NCI-H1105 treated with DMSO at 0.1 percent for 48 hours (cell line): ENCODE results near the gene XRCC6.
"Not testable (repeated sequence)": the region's sequence is repeated elsewhere in the genome, so short reads cannot be mapped to it uniquely, and the experiment has no call there.

Source experiments
- DNase-seq: peaks from one replicate; lab custom pipeline; 2025; lab: John Stamatoyannopoulos, UW

The XRCC6 gene

GRCh38 chr22:41621099-41621910 lies at the start of gene XRCC6:
XRCC6 (plus strand) TSS chr22:41621295; CDS start chr22:41622005, 710 bp downstream.
- DNase-seq, result peak; percentile 100

DNA sequence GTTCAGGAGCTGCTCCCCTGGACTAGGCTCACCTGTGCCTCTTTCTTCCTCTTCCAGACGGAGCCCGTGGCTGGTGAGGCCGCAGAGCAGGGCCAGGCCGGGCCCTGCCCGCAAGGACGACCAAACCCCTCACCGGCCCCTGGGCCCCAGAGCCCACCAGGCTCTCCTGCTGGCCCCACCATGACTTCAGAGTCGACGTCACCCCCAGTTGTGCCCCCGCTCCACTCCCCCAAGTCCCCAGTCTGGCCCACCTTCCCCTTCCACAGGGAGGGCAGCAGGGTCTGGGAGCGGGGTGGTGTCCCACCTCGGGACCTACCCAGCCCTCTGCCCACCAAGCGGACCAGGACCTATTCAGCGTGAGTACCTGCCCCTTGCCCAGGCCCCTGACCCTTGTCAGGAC lies 49.3 kb upstream of the XRCC6 start:
- no peak for DNase-seq

- DNase-seq, result not testable (repeated sequence)
Measured at GRCh38 chr22:41572305-41572704, 48.8 kb upstream of the XRCC6 start.

DNA sequence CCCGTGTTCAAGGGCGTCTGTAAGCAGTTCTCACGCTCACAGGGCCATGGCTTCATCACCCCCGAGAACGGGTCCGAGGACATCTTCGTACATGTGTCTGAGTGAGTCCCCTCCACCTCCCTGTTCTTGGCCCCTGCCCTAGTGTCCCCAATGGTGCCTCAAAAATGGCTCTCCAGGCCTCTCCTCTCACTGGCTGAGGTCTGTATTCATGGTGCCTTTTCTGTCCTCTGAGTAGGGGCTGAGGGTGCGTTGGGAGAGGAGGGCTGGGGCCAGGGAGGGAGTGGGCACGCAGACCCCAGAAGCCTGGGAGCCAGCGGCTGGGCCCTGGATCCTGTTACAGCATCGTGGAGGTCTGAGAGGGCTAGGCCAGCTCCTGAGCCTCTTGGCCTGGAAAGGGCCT lies 47.4 kb upstream of the XRCC6 start:
- DNase-seq, result no peak

- no peak for DNase-seq
Measured at GRCh38 chr22:41574847-41575381, 46.2 kb upstream of the XRCC6 start.

GRCh38 chr22:41575533-41575932 lies 45.6 kb upstream of the XRCC6 start:
- DNase-seq, result no peak

DNA sequence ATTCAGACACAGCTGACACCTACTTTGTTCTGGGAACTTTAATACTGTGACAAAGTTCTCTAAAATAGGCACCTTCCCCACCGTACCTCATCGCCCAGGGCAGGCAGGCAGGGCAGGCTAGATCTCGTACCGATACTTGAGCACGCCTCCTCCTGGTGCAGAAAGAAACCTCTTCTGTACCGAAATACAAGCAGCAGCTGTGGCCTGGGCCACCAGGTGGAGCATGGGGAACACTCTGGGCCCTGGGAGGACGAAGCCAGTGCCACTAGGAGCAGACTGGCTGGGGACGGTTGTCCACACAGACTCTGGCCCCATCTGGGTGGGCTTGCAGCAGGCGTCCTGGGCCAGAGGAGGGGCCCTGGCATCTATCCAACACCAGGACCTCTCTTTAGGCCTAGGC lies 44.2 kb upstream of the XRCC6 start:
- DNase-seq, result no peak

GRCh38 chr22:41578114-41578513 lies 43.0 kb upstream of the XRCC6 start:
- DNase-seq, result no peak

GRCh38 chr22:41578818-41579217 lies 42.3 kb upstream of the XRCC6 start:
- no peak for DNase-seq

- no peak for DNase-seq
Measured at GRCh38 chr22:41579297-41579996, 41.6 kb upstream of the XRCC6 start.

DNA sequence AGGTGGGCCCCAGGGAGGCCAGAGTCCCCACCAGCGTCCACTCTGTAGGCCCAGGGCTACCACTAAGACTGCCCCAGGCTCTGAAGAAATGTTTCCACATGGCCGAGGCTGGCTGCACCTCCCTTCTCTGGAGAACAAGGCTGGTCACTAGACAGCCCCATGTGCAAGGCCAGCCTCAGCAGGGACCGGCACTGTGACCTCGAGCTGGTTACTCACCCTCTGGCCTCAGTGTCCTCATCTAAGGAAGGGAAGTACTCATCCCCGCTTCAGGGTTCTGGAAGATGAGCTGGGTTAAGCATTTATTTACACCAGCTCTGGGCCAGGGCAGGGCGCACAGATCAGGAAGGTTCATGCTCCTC lies 41.1 kb upstream of the XRCC6 start:
- no peak for DNase-seq

DNA sequence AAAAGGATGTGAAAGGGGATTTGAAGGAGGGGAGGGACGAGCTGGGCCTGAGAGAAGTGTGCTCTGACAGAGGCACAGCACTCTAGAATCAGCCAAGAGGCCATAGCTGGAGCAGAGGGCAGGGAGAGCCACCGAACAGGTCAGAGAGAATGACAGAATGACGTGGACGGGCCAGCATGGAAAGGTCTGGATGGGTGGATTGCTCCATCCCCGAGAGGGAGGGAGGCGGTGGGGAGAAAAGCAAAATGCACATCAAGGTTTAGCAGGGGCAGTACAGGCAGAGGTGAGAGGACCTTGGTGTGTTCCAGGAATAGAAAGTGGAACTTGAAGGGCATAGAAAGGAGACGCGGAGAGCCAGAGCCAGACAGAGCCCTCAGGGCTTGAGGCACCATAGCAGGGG lies 38.4 kb upstream of the XRCC6 start:
- DNase-seq, result no peak

GRCh38 chr22:41584881-41585280 lies 36.2 kb upstream of the XRCC6 start:
- no peak for DNase-seq

DNA sequence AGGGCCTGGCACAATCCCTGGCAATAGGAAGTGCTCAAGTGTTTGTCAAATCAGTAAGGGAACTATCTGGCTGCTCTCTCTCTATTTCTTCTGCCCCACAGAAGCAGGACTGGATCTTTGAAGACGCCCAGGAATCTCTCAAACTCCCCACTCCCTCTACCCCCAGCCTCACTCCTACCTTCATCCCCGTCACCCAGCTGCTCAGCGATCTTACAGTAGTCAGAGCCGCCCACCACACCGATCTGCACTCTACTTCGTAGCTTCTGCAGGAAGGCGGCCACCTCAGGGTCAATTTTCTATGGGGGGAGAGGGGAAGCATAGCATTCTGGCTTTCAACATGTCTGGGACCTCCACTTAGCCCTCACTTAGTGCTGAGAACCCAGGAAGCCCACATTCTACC lies 35.2 kb upstream of the XRCC6 start:
- no peak for DNase-seq

- DNase-seq, result no peak
Measured at GRCh38 chr22:41587347-41587723, 33.8 kb upstream of the XRCC6 start.

GRCh38 chr22:41589391-41590241 lies 31.5 kb upstream of the XRCC6 start, which contains the start of gene PMM1:
PMM1 (minus strand) TSS chr22:41589840; CDS start chr22:41589805, 35 bp downstream.
- DNase-seq, result peak; percentile 100

DNA sequence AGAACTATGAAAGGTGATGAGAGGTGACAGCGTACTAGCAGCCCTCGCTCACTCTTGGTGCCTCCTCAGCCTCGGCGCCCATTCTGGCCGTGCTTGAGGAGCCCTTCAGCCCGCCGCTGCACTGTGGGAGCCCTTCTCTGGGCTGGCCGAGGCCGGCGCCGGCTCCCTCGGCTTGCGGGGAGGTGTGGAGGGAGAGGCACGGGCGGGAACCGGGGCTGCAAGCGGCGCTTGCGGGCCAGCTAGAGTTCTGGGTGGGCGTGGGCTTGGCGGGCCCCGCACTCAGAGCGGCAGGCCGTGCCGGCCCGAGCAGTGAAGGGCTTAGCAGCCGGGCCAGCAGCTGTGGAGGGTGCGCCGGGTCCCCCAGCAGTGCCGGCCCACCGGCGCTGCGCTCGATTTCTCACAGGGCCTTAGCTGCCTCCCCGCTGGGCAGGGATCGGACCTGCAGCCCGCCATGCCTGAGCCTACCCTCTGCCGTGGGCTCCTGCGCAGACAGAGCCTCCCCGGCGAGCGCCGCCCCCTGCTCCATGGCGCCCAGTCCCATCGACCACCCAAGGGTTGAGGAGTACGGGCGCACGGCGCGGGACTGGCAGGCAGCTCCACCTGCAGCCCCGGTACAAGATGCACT lies 27.6 kb upstream of the XRCC6 start:
- not testable (repeated sequence) for DNase-seq

GRCh38 chr22:41595703-41596102 lies 25.4 kb upstream of the XRCC6 start:
- no peak for DNase-seq

DNA sequence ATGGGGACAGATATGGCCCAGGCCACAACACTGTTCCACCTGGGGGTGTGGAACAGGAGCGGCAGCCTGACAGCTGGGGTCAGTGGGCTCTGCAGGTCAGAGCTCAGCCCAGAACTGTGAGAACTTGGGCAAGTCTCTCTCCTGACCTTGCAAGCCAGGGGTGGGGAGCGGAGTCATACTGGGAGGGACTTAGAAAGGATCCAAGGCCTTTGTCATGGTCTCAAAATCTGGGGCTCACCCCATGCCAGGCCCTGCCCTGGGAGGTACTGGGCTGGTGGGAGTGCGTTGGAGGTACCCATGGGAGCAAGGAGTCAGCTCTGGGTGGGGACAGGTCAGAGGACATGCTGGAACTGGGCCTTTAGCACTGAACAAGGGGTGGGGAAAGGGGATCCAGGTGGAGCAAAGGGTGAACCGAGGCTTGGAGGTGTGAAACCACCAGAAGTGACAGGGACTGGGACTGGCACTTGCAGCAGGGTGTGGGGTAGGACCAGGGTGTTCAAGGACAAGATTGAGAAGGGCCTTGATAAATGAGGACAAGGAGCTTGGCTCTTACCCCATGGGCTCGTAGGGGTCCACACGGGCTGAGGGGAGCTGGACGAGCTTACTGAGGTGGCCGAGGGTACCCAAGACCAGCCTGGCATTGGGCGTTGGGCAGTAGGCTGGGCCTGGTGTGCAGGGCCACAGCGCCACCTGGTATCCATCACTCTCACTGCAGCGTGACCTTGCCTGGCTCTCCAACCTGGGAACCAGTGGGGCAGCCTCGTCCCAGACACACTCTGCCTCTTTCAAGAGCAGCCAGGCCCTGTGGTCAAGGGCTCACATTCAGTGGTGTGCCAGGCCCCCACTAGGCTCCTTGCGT lies 24.1 kb upstream of the XRCC6 start:
- peak; percentile 66 for DNase-seq

DNA sequence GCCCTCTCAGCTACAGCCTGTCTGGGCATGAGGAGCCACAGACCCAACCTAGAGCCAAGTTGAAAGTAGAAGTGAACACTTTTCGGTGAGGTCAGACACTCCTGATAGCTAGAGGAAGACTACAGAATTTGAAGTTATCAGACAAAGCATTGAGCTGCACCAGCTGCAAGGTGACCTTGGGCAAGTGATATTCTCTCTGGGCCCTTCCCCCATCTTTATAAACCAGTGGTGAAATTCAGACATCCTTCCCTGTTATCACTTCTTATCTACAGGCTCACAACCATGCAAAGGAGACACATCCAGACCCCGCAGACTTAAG lies 23.5 kb upstream of the XRCC6 start:
- DNase-seq, result no peak

DNA sequence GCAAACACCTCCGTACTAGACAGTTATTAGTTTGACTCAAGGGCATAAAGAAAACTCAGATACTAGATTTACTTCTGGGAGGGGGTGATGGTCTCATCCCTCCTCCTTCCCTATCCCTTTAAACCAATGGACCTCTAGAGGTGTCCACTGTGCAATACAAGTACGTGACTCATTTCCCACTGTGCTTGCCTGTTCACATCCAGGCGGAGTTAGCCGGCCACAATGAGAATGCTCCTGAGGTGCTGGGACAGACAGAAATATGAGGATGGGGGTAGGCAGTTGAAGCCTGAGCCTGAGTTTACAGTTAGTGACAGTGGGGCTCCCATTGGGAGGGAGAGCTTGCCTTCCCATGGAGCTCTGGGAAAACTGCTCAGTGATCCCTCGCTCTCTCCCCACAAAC lies 23.0 kb upstream of the XRCC6 start:
- DNase-seq, result no peak
